NCI-H2227 (cell line): ENCODE results near the gene TEX101.
A peak's percentile ranks its signal among the peaks of the same experiment; 100 is the strongest.
"Not testable (repeated sequence)": the region's sequence is repeated elsewhere in the genome, so short reads cannot be mapped to it uniquely, and the experiment has no call there.

Experiments
- DNase-seq: peaks from one replicate; lab custom pipeline; 2025; ENCODE audit not compliant: unreplicated experiment; lab: John Stamatoyannopoulos, UW

The TEX101 gene

DNA sequence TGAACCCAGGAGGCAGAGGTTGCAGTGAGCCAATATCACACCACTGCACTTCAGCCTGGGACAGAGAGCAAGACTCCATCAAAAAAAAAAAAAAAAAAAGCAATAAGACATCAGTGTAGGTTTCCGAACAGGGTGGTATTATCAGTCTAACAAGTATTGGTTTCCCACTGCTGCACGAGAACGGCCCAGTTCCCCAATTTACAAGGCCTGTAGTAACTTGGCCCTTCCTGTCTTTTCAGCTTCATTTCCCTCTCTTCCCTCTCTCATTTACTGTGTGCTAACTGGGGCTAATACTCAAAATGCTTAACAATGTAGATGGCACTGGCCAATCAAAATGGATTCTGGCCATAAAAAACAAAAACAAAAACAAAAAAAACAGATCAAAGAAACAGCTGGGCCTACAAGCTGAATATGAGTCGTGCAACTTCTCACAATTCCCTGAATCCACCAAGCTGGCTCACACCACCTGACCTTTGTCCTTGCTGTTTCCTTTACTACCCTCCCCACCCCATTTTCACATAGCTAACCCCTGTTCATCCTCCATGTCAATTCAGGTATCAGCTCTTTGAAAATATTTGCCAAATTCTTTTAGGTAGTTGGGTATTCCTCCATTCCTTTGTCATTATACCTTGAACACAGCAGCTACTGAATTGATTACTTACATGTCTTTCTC lies 2.4 kb downstream of the TEX101 start:
- DNase-seq, result no peak

- DNase-seq, result no peak
These were observed 6.3 kb downstream of the TEX101 start for GRCh38 chr19:43420954-43421353.

- DNase-seq, result no peak
These were observed 7.5 kb downstream of the TEX101 start for GRCh38 chr19:43422000-43422688.

- DNase-seq, result no peak
These were observed 8.0 kb downstream of the TEX101 start for GRCh38 chr19:43422689-43423066.

GRCh38 chr19:43423779-43424178 lies 9.1 kb downstream of the TEX101 start:
- no peak for DNase-seq

- peak; percentile 4 for DNase-seq
These were observed 11.1 kb downstream of the TEX101 start for GRCh38 chr19:43425567-43426392.

DNA sequence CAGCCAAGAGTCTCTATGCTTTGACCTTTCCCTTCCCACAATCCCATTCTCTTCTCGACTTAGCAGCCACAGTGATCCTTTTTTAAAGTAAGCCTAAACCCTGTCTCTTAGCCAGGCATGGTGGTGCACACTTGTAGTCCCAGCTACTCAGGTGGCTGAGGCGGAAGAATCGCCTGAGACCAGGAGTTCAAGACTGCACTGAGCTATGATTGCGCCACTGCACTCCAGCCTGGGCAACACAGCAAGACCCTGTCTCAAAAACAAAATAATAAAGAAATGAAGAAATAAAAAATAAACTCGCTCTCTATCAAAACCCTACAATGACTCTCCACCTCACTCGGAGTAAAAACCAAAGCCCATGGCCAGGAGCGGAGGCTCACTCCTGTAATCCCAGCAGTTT lies 14.7 kb downstream of the TEX101 start:
- DNase-seq, result no peak

DNA sequence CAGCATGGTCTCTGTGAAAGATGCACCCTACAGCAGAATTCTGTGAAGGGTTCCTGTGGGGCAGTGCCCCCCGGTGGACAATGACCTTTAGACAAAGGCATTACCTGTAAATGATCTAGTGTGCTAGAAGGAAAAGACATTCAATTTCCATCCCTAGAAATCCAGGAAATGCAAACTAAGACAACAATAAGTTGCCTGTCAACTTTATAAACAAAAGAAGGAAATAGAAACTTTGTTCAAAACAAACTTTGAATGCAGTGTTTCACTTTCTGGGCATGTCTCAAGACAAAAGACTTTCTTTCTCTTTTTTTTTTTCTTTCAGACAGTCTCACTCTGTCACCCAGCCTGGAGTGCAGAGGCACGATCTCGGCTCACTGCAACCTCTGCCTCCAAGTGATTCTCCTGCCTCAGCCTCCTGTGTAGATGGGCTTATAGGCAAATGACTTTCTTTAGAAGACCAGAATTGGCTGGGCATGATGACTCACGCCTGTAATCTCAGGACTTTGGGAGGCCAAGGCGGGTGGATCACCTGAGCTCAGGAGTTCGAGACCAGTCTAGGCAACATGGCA lies 15.5 kb downstream of the TEX101 start:
- no peak for DNase-seq

- no peak for DNase-seq
These were observed 16.3 kb downstream of the TEX101 start for GRCh38 chr19:43430976-43431375.

- DNase-seq, result no peak
These were observed 18.6 kb downstream of the TEX101 start for GRCh38 chr19:43433358-43433673.

DNA sequence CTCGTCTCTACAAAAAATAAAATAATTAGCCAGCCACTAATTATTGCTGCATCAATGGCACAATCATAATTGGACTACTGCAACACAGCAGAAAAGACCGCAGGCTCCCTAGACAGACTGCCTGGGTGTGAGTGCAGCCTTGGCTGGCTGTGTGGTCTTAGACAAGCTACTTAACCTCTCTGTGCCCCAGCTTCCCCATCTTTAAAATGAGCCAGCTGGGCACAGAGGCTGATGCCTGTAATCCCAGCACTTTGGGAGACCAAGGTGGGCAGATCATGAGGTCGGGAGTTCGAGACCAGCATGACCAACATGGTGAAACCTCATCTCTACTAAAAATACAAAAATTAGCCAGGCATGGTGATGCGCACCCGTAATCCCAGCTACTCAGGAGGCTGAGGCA lies 19.0 kb downstream of the TEX101 start:
- DNase-seq, result no peak

- no peak for DNase-seq
These were observed 21.1 kb downstream of the TEX101 start for GRCh38 chr19:43435775-43436174.

DNA sequence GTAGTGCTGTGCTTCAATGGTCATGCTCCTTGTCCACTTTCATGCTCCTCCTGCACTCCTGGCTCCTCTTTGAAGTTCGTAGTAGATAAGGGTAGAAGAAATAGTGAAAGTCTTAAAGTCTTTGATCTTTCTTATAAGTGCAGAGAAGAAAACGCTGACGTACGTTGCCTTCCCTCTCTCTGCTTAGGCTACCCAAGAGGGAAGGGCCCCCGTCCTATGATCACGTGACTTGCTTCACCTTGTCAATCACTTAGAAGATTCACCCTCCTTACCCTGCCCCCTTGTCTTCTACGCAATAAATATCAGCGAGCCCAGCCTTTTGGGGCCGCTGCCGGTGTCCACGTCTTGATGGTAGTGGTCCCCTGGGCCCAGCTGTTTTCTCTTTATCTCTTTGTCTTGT lies 22.6 kb downstream of the TEX101 start:
- not testable (repeated sequence) for DNase-seq

GRCh38 chr19:43437712-43438111 lies 23.0 kb downstream of the TEX101 start:
- DNase-seq, result no peak

- DNase-seq, result no peak
These were observed 23.8 kb downstream of the TEX101 start for GRCh38 chr19:43438291-43439031.

DNA sequence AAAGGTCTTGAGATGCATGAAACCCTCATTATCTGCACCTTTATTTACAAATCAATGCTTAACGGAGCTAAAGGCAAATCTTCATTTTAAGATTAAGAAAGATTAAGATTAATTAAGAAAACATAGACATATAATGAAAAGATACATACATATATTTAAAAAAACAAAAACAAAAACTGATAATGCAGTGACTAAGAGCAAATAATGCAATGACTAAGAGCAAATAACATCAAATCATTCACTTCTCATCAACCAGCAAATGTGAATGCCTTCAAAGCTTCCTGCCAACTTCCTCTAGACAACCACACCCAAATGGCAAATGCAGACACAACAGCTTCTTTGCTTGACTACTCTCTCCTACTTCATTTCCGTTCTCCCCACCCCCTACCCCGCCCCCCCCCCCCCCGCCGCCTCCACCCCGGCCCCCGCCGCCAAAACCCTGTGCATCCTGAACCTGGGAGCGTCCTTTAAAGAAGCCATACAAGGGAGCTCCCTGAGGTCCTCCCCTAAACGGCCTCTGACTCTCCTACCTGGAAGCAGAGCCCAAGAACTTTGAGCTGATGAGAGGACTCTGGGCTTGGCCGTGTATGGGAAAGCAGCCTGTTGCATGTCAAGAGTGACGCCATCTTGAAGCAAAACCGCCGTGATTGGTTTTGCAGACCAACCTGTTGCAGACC lies 24.5 kb downstream of the TEX101 start:
- no peak for DNase-seq

DNA sequence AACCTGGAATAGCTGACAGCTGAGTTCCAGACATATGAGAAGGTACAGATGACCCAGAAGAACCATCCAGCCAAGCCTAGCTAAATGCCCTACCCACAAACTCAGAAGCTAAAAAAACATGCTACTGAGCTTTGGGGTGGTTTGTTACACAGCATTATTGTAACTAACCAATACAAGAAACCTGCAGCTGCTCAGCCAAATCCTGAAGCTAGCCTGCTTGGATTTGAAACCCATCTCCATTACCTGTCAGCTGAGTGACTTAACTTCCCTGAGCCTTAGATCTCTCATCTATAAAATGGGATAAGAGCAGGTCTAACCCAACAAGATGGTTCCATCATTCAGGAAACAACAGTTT lies 25.0 kb downstream of the TEX101 start:
- DNase-seq, result no peak

DNA sequence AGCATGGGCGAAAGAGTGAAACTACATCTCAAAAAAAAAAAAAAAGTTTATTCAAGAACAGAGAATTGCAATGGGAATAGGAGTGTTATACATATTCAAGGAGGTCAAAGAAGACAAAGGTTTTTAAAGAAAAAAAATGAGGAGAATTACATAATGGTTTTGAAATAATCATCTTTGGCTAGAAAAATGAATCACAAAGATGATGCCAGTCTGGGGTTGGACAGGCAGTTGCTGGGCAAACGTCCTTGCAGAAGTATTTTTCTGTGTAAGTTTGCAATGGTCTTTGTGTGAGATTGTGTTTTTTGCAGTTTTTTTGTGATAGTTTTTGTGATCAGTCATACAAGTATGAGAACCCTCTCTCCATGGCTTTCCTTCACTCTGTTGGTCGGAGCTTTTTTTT lies 27.0 kb downstream of the TEX101 start:
- no peak for DNase-seq

DNA sequence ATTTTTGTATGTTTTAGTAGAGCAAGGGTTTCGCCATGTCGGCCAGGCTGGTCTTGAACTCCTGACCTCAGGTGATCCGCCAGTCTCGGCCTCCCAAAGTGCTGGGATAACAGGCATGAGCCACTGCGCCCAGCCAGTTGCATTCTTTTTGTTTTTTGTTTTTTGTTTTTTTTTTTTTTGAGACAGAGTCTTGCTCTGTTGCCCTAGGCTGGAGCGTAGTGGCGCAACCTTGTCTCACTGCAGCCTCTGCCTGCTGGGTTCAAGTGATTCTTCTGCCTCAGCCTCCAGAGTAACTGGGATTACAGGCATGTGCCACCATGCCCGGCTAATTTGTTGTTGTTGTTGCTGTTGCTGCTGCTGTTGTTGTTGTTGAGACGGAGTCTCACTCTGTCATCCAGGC lies 29.4 kb downstream of the TEX101 start:
- DNase-seq, result not testable (repeated sequence)

- no peak for DNase-seq
These were observed 30.0 kb downstream of the TEX101 start for GRCh38 chr19:43444531-43445287.
